Sigmoid colon (tissue), 4 donors: Measurements from ENCODE around the gene TTBK2.

Experiments
- EP300 ChIP-seq, 4 donors: sonication (generic); formaldehyde crosslinking; IDR thresholded peaks; one replicate each; pipeline ENCODE4 v1.6.1; 2017; ENCODE audit warnings: antibody characterized with exemption in 4 of 4
- POLR2A ChIP-seq, 2 donors: fragments of 450-650 bp; IDR thresholded peaks; one replicate each; pipeline ENCODE4 v1.6.1; 2016; ENCODE audit warnings: antibody characterized with exemption in 2 of 2, mild to moderate bottlenecking in 2 of 2, moderate library complexity in 2 of 2

DNA sequence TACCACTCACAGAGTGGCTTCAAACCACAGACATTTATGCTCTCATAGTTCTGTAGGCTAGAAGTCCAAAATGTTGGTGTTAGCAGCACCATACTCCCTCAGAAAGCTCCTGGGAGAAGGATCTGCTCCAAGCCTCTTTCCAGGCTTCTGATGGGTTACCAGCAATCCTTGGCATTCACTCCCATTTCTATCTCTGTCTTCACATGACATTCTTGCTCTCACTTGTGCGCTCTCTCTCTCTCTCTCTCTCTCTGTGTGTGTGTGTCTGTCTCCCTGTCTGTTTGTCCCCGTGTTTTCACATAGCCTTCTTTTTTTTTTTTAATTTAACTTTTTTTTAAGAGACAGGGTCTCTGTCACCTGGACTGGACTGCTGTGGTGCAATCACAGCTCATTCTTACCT lies 209.9 kb downstream of the TTBK2 start:
- no peak for TF ChIP-seq POLR2A (IDR thresholded peaks at IDR 0.05)
- no peak for TF ChIP-seq EP300 (IDR thresholded peaks at IDR 0.05)
